ACC112 (cell line): ENCODE measurements around the gene PLA2G2F.

Experiments
- H2AFZ ChIP-seq: fragments of 200-600 bp; sonication (generic); one replicate; pipeline ENCODE4 v1.6.0; 2017; ENCODE audit warnings: antibody characterized with exemption, low read length; ENCODE audit not compliant: unreplicated experiment
- H3K27ac ChIP-seq: fragments of 200-600 bp; sonication (generic); 2 replicates; pipeline ENCODE4 v1.5.1; 2014; ENCODE audit warnings: low read depth, mild to moderate bottlenecking, antibody characterized with exemption, low read length, moderate library complexity
- H3K27me3 ChIP-seq: fragments of 200-600 bp; sonication (generic); 2 replicates; pipeline ENCODE4 v1.6.1; 2014; ENCODE audit warnings: mild to moderate bottlenecking, antibody characterized with exemption, low read length, moderate library complexity, mixed read lengths; ENCODE audit not compliant: insufficient read depth
- H3K36me3 ChIP-seq: fragments of 200-600 bp; sonication (generic); 2 replicates; pipeline ENCODE4 v1.6.1; 2016; ENCODE audit warnings: mild to moderate bottlenecking, antibody characterized with exemption, low read length, moderate library complexity, mixed read lengths; ENCODE audit not compliant: insufficient read depth
- H3K4me1 ChIP-seq: fragments of 200-600 bp; sonication (generic); one replicate; pipeline ENCODE4 v1.6.1; 2016; ENCODE audit warnings: low read length, mixed read lengths; ENCODE audit not compliant: insufficient read depth, unreplicated experiment, control insufficient read depth
- H3K4me3 ChIP-seq: fragments of 200-600 bp; sonication (generic); 2 replicates; pipeline ENCODE4 v1.5.1; 2014; ENCODE audit warnings: mild to moderate bottlenecking, low read depth, low read length
- H3K79me2 ChIP-seq: fragments of 200-600 bp; sonication (generic); one replicate; pipeline ENCODE4 v1.6.0; 2016; ENCODE audit warnings: low read length; ENCODE audit not compliant: control insufficient read depth, unreplicated experiment, insufficient read depth

PLA2G2F gene

DNA sequence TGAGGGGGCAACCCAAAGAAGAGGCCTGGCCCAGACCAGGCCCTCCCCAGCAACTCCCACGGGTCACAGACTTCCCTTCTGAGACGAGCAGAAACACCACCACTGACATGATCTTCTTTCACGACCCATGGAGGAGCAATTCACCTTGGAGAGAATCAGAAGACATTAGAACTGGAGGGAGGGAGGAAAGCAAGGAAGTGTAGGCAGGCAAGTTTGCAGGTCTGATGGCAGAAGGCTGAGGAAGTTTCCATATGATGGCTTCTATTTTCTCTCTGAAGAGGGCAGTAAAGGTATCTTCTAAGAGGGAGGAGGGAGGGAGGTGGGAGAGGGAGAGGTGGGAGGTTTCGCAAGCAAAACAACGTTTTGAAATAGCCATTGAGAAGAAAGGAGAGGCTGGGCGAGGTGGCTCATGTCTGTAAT lies 45.4 kb downstream of the PLA2G2F start:
- H2AFZ ChIP-seq: no peak overlapping the region
- peaks cover 92% of the 10 kb centered on the region for H3K27me3 ChIP-seq
- H3K4me3 ChIP-seq: no peak overlapping the region
- no peaks in the 10 kb centered on the region for H3K4me1 ChIP-seq
- H3K27ac ChIP-seq: no peak overlapping the region
- H3K79me2 ChIP-seq: no peaks in the 10 kb centered on the region
- H3K36me3 ChIP-seq: no peaks in the 10 kb centered on the region

DNA sequence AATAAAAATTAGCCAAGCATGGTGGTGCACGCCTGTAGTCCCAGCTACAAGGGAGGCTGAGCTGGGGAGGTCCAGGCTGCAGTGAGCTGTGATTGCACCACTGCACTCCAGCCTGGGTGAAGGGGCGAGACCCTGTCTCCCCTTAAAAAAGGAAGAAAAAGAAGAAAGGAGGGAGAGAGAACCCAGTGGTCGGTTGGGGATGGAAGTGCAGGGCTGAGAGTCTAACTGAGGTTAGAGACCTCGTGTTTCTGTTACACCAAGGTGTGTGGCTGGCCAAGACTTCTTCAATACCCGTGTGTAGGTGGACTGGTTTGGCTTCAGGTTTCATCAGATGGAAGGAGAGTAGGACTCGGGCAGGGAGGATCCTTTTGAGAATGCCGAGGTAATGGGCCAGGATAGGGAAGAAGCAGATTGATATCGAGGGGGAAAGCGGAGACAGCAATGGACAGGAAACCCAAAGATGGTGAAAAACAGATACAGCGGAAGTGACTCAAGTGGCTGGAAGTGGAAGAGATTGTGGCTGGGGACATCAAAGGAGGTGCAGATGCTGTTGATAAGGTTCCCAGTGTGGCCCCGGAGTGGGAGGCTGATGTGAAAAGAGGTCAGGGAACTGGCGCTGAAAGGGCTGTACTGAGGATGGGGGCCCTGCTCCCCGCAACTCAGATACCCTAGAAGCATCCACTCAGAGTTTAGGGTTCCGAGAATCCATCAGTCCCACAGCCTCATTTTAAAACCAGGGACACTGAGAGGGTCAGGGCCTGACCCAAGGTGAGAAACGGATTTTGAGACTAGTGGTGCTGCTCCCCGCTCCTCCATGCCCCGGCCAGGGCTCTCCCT lies 46.1 kb downstream of the PLA2G2F start:
- no peak overlapping the region for H3K27ac ChIP-seq
- H2AFZ ChIP-seq: no peak overlapping the region
- H3K36me3 ChIP-seq: no peaks in the 10 kb centered on the region
- H3K4me3 ChIP-seq: no peak overlapping the region
- no peaks in the 10 kb centered on the region for H3K79me2 ChIP-seq
- peaks cover 99% of the 10 kb centered on the region for H3K27me3 ChIP-seq
- H3K4me1 ChIP-seq: no peaks in the 10 kb centered on the region

DNA sequence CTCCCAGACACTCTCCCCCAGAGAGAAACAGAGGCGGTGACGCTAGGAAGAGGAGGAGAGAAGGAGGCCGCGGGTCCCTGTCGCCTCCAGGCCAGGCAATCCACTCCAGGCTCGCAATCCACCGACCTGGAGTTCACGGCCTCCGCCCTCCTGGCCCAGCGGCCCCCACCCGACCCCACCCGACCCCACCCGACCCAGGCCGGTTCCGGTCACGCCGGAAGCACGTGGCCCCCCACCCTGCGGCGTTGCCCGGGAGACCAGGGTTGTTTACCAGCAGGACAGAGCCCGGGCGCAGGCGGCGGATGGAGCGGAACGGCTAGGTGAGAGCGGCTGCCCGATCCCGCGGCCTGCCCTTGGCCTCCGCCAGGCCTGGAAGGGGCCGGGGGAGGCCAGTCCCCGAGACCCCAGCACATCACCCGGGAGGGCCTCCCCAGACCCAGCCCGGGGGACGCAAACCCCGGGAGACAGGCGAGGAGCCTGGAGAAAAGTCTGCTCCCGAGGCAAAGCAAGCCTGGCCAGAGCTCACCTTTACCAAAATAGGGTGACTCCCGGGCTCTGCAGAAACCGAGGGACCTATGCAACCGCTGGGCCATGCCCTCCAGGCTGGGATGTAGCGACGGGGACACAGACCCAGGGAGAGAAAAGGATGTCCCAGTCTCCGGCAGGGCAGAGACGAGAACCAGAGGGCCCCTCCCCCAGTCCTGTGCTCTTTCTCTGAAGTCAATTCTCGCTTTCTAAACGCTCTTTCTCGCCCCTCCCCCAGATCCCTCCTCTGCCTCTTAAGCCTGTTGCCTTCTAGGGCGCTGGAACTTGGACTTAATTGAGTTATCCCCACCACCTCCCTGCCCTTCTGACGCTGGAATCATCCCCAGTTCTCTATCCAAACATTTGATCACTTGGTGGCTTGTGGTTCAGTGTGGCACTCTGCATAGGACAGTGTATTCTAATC lies 47.0 kb downstream of the PLA2G2F start, which contains the start of the genes PLA2G2C and UBXN10:
Gene PLA2G2C (minus strand): TSS at position 685 of the 949 bp plus-strand sequence. CDS start 9,155 bp downstream, outside the sequence.
Gene UBXN10 (plus strand): TSS at position 263 of the 949 bp plus-strand sequence. CDS start 4,466 bp downstream, outside the sequence.
- Histone ChIP-seq H3K4me3 (no peak within 1 kb of the TSS), H2AFZ (no peak within 1 kb of the TSS), H3K4me1 (no peaks in the 10 kb centered on the region), H3K36me3 (no peaks in the 10 kb centered on the region), H3K27ac (no peak within 1 kb of the TSS), H3K27me3 (peaks cover 99% of the 10 kb centered on the region), H3K79me2 (no peaks in the 10 kb centered on the region)

DNA sequence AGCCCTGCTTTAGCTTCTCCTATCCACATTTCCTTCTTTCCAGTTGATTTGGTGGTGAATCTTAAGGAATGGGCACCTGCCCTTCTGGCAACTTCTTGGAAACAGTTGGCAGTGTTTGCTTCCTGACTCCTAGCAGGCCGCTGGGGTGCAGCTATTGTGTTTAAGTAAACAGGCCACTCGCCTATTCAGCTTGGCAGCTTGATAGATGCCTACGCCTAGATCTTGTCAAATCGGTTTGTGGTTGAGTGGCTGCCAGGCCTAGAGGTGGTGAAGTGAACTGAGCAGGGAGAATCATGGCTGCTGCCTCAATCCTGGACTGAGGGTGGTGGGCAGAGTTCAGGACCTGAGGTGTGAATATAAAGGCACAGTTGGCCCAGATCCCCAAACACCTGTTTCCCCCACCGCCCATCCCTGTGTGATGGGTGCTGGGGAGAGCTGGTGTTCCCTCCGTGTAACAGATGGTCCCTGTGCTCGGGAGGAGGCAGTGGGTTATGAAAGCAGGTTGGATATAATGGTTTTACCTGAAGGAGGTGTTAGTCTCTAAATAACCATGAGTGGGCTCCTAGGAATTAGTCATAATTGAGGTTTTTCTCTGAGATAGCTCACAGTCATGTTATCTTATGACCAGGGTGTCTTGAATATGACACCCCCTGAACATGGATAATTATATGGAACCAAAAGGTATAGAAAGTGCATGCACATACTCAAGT lies 48.1 kb downstream of the PLA2G2F start:
- Histone ChIP-seq H3K36me3 (no peaks in the 10 kb centered on the region), H2AFZ (no peak overlapping the region), H3K27ac (no peak overlapping the region), H3K4me1 (no peaks in the 10 kb centered on the region), H3K27me3 (peaks cover 99% of the 10 kb centered on the region), H3K79me2 (no peaks in the 10 kb centered on the region), H3K4me3 (no peak overlapping the region)

DNA sequence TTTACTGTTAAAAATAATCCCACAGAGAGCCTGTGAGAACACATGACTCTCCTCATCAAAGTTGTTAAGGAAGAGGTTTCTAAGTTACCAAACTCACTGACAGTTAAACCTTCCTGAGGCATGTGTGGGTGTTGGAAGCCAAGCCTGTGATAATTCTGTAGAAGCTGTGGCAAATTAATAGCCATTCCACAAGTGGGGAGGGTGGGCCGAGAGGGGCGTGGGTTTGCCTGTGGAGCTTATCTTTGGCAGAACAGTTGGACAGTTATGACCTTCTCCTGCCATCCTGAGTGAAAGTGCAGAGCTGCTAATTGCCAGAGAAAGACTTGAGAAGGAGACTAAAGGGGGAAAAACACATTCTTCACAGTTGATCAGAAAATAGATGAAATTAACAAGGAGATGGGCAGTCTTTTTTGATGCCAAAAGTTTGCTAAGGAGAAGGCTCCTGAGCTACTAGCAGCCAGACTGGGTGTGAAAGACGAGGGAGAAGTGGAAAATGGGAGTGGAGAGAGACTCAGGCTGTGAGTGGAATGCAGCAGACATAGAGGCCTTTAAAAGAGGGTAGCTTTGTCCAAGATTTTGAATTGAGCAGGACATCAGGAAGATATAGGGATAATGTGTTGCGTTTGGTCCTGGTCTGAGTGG lies 48.8 kb downstream of the PLA2G2F start:
- no peak overlapping the region for H3K4me3 ChIP-seq
- no peaks in the 10 kb centered on the region for H3K36me3 ChIP-seq
- peaks cover 99% of the 10 kb centered on the region for H3K27me3 ChIP-seq
- H3K4me1 ChIP-seq: no peaks in the 10 kb centered on the region
- no peaks in the 10 kb centered on the region for H3K79me2 ChIP-seq
- H2AFZ ChIP-seq: no peak overlapping the region
- no peak overlapping the region for H3K27ac ChIP-seq

DNA sequence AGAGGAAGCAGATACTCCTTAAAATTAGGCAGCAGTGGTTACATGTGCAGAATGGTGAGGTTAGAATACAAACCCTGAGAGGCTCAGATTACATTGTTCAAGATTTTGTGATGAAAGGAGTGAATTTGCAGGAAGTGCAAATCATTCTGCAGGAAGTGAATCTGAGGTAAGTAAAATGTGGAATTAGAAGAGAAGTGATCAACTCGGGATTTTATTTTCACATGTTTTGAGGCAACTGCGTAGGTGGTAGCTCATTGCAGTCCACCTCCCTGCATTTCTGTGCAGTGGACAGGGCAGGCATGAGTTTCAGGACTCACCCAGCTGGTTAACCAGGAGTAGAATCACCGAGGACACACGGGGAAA lies 49.3 kb downstream of the PLA2G2F start:
- Histone ChIP-seq H3K27ac (no peak overlapping the region), H3K36me3 (no peaks in the 10 kb centered on the region), H3K4me1 (no peaks in the 10 kb centered on the region), H3K4me3 (no peak overlapping the region), H3K79me2 (no peaks in the 10 kb centered on the region), H2AFZ (no peak overlapping the region), H3K27me3 (peaks cover 99% of the 10 kb centered on the region)

DNA sequence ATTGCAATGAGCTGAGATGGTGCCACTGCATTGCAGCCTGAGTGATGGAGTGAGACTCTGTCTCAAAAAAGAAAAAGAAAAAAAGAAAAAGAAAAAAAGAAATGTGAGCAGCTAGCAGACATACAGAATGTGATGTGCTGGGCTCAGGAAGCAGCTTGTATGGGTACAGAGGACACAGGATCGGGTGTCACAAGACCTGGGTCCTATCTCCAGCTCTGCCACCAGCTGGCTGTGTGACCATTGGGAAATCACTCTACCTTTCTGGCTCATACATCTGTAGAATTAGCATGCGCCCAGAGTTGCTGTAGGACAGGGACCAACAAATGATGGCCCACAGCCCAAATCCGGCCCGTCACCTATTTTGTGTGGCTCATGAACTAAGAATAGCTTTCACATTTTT lies 50.5 kb downstream of the PLA2G2F start:
- Histone ChIP-seq H3K36me3 (no peaks in the 10 kb centered on the region), H3K27me3 (peaks cover 99% of the 10 kb centered on the region), H3K4me3 (no peak overlapping the region), H3K79me2 (no peaks in the 10 kb centered on the region), H3K27ac (no peak overlapping the region), H3K4me1 (no peaks in the 10 kb centered on the region), H2AFZ (no peak overlapping the region)

DNA sequence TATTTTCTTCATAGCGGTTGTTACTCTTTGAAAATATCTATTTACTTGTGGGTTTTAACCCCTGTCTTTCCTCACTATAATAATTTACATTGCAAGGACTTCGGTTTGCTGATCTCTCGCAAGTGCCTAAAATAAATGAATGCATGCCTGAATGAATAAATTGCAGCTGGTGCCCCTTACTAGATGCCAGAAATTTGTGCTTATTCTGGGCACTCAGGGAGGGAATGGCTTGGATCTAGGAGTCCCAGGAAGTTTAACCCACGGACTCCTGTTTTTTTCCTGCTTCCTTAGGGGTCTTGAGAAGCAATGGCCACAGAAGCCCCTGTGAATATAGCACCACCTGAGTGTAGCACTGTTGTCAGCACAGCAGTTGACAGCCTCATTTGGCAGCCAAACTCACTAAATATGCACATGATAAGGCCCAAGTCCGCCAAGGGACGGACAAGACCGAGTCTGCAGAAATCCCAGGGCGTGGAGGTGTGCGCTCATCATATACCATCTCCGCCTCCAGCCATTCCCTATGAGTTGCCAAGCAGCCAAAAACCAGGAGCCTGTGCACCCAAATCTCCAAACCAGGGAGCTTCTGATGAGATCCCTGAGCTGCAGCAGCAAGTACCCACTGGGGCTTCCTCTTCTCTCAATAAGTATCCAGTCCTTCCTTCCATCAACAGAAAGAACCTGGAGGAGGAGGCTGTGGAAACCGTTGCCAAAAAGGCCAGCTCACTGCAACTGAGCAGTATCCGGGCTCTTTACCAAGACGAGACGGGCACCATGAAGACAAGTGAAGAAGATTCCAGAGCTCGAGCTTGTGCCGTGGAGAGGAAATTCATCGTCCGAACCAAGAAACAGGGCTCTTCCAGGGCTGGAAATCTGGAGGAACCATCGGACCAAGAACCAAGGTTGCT lies 51.4 kb downstream of the PLA2G2F start:
- Histone ChIP-seq H3K27me3 (peaks cover 95% of the 10 kb centered on the region), H3K79me2 (no peaks in the 10 kb centered on the region), H3K4me1 (no peaks in the 10 kb centered on the region), H3K36me3 (no peaks in the 10 kb centered on the region), H3K4me3 (no peak overlapping the region), H2AFZ (no peak overlapping the region), H3K27ac (no peak overlapping the region)

DNA sequence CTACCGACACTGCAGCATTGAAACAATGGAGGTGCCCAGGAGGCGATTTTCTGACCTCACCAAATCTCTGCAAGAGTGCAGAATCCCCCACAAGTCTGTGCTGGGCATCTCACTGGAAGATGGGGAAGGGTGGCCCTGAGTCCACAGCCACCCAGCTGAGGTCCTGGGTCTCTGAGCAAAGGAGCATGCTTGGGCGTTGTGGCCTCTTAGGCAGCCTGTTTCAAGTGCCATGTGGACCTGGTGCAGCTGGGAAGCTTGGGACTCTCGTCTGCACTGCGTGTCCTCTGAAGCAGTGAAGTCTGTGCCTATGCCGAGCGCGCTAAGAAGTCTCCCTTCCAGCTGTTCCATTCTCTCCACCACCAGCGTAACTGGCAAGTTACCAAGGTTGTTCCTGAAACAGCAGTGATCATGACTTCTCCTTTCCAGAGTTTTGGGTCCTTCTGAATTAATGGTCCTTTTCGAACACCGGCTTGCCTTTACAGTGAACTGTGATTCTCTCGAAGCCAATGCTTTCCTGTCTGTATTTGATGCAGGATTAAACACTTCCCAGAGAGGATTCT lies 52.2 kb downstream of the PLA2G2F start:
- H3K27ac ChIP-seq: no peak overlapping the region
- H3K79me2 ChIP-seq: no peaks in the 10 kb centered on the region
- no peak overlapping the region for H2AFZ ChIP-seq
- no peak overlapping the region for H3K4me3 ChIP-seq
- no peaks in the 10 kb centered on the region for H3K36me3 ChIP-seq
- H3K27me3 ChIP-seq: peaks cover 93% of the 10 kb centered on the region
- H3K4me1 ChIP-seq: no peaks in the 10 kb centered on the region
